Stimulated activated naive CD8-positive, alpha-beta T cell treated with anti-CD3 and anti-CD28 coated beads, Interleukin-15, Interleukin-2, amounts not matched to agents 100 U/mL and 50 U/mL, for 24 hours (primary cell): ENCODE results near the gene ADAMTS16.

ENCODE experiments used
- ATAC-seq: fragments of 150-1000 bp; cut with Tn5 transposase; one replicate; pipeline ENCODE4 v1.10.0; 2021
- DNase-seq: peaks from one replicate; pipeline ENCODE4 v3.0.0; 2021

Gene ADAMTS16

DNA sequence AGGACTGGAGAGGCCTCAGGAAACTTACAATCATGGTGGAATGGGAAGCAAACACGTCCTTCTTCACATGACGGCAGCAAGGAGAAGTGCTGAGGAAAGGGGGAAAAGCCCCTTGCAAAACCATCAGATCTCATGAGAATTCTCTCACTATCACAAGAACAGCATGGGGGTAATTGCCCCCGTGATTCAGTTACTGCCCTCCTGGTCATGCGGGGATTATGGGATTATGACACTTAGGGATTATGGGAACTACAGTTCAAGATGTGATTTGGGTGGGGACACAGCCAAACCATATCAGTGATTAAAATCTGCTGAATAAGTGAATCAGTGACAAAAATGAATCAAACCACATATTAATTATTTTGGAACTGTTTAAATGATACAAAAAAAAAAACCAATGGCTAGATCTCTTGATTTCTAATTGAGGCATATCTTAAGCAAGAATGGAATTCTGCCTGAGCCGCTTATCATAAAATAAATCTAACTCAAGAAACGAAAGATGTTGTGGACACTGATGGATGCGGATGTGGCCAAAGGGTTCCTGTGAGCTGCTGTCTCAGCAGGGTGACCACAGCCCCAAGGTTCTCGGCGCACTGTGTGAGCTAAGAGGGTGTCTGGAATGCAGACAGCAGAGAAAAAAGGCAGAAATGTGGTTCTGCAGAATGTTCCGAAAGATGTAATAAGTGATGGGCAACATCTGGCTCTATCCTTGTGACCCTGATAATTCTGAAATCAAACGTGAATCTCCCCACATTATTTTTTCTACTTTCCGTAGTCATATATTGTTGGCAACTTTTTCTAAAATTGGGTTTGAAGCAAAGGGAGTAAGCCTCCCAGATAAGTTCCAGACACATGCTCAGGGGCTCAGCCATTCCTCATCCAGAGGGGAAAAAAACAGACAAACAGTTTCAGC lies 175.2 kb downstream of the ADAMTS16 start:
- DNase-seq (no peak), ATAC-seq (no peak)

DNA sequence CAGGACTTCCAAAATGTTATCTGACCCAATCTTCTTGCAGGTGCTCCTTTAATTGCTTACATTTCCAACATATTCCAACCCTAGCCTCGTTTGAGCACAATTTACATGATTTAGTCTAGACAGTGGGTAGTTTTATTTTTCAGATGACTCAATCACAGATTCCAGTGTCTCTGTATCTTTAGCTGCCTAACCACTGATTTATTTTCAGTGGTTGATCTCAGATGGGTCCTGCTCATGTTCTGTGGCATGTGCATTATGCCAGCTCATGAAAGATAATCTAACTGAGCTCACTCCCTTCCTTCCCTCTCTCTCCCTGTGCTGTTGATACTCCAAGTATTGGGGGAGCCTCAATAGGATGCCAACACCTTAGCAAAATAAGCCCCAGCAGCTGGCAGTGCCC lies 176.2 kb downstream of the ADAMTS16 start:
- DNase-seq (no peak), ATAC-seq (no peak)

DNA sequence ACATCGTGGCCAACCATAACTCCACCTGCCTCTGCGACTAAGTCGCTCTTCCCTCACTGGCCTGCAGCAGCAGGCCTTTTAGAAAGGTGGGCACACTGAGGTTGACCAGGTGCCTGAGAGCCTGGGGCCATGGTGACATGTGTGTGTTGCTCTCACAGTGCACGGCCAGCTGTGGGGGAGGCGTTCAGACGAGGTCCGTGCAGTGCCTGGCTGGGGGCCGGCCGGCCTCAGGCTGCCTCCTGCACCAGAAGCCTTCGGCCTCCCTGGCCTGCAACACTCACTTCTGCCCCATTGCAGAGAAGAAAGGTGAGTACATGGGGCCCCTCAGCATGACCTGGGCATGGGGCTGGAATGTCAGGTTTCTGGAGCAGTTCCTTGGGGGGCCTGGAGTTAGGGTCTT lies 177.8 kb downstream of the ADAMTS16 start:
- ATAC-seq (no peak), DNase-seq (no peak)

DNA sequence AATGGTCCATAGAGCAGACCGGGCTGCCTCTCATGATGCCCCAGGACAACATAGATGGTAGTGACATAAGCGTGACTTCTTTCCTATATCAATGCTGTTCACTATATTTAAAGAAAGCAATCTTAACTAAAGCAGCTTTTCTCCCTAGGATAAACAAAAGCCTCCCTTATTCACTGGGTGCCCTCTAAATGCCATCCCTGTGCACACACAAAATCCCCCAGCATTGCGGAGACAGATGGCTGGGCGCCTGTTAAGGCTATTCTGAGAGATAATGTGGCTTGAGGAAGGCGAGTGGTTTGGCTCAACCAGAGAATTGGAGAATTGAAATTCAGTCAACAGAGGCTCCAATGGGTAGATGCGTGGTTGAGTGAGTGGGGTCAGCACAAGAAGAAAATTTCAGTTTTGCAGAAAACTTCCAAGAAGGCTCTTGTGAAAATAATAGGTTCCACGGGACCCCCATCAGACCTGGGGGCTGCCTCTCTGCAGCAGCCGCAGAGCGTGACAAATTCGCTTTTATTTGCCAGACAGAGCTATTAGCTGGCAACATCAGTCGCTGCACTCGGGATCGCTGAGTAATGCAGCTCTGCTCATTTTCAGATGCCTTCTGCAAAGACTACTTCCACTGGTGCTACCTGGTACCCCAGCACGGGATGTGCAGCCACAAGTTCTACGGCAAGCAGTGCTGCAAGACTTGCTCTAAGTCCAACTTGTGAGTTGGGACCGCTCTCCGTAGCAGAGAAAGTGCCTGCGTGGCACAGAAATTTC lies 178.5 kb downstream of the ADAMTS16 start:
- DNase-seq (no peak), ATAC-seq (no peak)

DNA sequence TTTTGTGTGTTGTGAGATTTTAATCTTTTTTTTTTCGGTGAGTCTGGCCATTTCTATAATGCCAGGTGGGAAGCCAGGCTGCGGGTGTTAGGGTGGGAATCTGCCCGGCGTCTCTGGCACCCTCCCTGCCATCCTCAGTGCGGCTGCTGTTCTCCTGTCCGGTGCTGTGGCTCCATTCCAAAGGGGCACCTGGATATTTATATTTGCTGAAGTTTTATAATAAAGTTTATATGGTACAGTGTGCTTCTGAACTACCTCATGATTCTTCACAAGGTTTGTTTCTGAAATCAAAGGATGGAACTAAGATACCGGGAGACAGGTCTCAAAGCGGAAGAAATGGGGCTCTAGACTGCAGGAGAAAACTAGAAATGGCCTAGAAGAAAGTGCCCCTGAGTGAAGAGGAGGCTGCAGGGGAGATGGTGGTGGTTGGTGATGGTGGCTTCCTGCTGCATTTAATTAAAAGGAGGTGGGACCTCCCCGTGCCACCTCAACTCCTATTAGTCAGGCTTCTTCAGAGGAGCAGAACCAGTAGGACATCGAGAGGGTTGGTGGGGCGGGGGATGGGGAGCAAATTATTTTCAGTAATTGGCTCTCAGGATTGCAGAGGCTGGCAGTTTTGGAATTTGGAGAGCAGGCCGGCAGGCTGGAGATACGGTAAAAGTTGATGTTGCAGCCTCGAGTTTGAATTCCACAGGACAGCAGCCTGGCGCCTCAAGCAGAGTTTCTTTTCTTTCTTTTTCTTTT lies 180.1 kb downstream of the ADAMTS16 start:
- ATAC-seq (no peak), DNase-seq (no peak)

DNA sequence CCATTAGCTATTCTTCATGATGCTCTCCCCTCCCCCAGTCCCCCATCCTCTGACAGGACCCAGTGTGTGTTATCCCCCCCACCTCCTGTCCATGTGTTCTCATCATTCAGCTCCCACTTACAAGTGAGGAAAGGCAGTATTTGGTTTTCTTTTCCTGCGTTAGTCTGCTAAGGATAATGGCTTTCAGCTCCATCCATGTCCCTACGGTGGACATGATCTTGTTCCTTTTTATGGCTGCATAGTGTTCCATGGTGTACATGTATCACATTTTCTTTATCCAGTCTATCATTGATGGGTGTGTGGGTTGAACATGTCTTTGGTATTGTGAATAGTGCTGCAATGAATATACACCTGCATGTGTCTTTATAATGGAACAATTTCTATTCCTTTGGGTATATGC lies 181.0 kb downstream of the ADAMTS16 start:
- DNase-seq = no peak
- ATAC-seq = no peak

DNA sequence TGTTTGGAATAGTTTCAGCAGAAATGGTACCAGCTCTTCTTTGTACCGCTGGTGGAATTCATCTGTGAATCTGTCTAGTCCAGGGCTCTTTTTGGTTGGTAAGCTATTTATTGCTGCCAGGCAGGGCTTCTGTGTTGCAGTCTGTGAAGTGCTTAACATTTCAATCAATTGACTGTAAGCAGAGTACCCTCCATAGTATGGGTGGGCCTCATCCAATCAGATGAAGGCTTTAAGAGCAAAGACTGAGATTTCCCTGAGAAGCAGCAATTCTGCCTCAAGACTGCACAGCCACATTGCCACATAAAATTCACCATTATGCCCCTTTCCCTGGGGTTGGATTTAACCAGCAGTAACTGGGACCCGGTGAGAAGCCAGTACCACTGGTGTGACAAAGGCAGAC lies 183.4 kb downstream of the ADAMTS16 start:
- DNase-seq (no peak), ATAC-seq (no peak)

DNA sequence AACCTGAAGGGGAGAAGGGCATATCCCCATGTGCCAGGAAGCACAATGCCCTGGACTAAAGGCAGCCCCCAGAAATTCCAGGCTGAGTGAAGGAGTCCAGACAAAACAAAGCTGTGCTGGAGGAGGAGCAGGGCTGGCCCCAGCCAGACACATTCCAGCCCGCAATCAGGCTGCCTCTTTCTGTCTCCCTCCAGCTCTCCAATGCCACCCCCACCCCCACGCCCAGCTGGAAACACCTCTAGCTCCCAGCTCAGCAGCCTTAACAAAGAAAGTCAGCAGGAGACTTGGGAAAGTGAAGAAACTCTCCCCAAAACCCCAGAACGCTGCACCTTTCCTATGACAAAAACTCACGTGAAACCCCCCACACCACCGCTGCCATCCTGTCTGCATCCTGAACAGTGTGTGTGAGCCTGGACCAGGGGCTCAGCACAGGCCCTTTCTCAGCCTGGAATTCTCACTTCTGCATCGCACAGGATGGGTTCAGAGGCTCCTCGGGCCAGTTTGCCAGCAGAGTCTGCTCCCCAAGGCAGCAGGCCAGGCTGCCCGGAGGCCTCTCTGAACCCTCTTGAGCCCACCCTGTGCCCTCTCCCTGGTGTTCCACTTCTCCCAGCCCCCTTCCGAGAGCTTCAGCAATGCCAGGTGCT lies 186.1 kb downstream of the ADAMTS16 start:
- no peak for ATAC-seq

DNA sequence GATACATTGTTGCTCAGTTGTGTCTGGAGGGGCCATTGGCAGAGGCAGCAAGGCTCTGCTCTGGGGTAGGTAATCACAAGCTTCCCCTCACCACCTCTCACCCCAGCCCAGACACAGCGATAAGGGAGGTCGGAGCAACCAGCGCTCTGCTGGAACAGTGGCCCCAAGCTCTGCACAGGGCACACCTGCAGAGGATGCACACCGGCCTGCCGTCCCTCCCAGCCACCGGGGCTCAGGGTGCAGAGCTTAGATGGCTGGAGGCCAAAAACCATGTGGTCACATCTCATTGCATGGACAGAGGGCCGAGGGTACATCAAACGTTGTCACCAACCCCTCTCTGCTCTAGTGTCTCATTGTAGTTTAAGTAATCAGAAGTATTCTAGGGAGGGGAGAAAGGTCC lies 187.0 kb downstream of the ADAMTS16 start:
- no peak for DNase-seq
- ATAC-seq = no peak

More for the DNA sequence above, 186.1 kb downstream of the ADAMTS16 start:
- no peak for DNase-seq

DNA sequence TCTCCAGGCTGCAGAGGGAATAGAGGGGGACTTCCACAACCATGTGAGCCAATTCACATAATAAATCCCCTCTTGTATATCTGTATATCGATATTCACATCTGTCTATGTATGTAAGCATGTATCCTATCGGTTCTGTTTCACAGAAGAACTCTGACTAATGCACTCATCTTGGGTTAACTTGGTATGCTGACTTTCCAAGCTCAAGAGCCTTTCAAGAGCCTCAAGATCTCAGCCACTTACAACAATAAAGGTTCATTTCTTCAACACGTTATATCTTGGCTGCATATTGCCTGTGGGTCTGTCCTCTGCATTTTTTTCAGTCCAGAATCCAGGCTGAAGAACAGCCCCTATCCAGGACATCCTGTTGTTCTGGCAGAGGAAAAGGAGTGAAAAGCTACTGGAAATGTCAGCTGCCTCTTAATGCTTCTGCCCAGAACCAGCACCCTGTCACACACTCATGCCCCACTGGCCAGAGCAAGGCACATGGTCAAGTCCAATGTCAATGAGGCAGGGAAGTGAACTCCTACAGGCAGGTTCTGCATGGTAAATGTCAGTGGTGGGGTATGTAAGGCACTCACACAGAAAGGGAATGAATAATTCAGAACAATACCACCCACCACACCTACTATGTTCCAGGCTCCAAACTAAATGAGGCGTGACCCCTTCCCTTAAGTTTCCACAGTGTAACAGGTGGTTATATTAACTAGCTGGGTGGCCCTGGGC lies 190.8 kb downstream of the ADAMTS16 start:
- ATAC-seq (no peak), DNase-seq (no peak)

DNA sequence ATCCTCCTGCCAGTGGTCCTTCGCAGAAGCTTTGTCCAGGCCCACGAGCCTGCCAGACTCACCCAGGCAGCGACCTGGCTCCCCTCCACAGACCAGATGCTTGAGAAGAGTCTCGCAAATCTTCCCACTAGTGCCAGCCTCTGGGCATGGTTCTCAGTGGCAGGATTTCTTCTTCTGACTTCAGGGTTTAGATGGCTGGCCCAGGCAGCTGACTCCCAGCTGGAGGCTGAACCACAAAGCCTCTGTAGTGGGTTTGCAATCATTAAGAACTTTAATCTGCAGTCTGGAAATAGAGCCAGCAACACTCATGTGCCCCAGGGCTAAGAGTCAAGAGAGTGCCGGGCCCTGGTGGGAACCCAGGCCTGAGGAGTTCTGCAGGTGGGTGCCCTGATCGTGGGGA lies 191.7 kb downstream of the ADAMTS16 start:
- DNase-seq = no peak
- ATAC-seq = no peak

DNA sequence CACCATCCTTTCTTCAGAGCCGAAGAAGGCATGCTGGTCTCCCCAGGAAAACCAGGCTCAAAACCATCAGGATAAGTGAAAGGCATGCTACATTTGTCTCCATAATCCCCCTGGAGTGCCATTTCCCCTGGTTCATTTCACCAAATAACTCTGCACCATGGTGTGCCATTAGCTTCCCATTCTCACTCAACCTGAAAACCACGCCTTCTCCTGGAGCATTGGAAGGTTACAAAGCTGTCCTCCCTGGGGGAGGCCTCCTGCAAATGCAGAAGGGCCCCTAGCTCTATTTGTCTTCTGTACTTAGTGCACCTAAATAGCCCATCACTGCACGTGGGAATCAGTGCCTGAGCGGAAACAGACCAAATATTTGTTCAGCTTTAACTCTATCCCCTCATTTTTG lies 192.2 kb downstream of the ADAMTS16 start:
- DNase-seq = no peak
- no peak for ATAC-seq

DNA sequence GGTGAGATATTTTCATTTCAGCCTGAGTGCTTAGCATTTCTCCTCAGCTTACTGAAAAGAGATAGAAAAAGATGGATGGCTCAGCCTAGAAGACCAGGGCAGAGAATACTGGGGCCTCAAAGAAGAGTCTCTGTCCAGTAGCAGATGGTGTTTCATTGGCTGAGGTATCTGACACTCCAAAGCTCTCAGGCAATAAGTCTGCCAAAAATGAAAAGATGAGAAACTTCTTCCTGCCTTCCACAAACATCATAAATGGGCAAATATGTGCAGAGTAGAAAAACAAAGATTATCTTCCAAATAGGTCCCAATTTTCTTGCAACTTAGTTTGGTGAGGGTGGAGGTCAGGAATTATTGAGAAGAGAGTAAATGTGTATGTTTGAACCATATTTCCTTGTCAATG lies 195.0 kb downstream of the ADAMTS16 start:
- DNase-seq (no peak), ATAC-seq (no peak)

DNA sequence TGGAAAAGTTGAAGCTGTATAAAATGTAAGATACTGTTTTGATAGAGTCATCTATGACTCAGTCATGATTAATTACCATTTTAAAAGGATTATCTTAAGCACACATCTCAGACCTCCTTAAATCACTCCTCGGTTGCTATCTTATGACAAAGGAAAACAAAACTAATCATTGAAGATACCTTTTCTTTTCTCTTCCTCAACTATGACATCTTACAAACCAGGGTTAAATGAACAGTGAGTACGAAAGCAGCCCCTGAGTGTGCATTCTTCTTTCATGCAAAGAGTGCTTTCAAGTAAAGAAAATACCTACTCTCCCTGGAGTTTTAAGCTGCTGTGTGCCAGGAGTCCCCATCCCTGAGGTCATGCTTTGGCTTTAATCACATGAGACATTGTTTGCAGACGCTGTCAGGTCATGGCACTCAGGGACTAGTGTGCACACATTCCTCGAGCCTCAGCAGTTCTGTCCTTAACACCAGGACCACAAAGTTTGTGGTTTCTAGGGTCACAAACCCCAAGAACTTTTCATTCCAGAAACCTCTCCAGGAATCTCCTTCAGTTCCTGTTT lies 195.7 kb downstream of the ADAMTS16 start:
- ATAC-seq = no peak
- no peak for DNase-seq

DNA sequence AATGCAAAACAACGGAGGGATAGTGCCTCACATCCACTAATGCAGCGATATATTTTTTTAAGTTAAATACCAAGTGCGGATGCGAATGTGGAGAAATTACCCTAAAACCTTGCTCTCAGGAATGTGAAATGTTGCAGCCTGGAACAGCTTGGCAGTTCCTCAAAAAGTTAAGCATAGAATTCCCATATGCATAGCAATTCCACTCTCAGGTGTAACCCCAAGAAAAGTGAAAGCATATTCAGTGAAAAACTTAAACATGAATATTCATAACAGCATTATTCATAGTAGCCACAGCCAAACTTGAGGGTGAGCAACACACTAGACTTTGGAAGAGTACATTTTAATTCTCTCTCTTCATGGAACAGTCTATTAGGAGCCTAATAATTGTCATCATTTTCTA lies 199.1 kb downstream of the ADAMTS16 start:
- ATAC-seq (no peak), DNase-seq (no peak)

DNA sequence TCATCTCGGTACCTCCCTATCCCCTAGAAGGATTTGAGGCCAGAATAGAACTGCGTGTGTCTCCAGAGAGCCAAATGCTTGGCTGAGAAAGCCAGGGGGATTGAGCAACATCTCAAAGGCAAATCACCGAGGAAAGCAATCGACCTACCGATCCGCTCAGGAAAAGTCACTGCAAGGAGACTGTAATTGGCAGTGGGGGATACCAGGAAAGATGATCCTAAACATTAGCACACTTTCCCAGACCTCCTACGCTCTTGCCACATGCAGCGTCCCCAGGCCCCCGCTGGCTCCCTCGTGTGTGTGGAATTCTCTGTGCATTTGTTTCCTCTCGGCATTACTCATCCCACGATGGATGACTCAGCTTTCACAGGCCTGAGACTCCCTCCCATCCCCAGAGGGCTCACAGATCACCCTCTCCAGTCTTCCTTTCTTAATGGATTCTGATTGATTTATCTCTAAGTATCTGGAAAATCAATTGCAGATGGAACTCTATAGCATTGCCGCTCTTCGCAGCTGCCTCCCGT lies 200.1 kb downstream of the ADAMTS16 start:
- ATAC-seq (no peak), DNase-seq (no peak)

DNA sequence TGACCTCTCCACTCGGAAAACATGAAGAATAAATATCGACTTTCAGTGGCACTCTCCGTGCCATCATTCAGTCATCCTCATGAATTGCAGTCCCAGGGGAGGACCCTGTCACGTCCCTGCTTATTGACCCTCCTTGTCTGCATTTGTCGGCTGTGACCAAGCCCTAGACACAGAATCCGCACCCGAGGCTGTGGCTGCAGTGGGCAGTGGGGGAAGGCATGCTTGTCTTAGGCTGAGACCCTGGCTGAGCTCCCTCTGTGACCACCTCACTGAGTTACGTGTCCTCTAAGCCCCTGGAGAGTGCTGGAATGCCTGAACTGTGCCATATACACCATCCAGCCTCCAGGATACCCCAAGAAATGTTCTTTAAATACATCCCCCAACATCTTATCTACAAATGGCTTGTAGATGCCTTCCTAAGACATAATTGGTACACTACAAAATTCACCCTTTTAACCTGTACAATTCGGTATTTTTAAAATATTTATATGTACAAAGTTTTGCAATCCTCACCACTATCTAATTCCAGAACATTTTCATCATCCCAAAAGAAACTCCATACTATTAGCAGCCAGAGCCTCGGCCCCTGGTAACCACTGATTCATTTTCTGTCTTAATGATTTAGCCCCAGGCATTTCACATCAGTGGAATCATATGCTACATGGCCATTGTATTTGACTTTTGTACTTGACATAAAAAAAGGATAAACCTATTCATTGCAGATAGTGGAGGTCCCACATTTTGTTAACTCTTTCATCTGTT lies 201.6 kb downstream of the ADAMTS16 start:
- no peak for DNase-seq
- no peak for ATAC-seq

DNA sequence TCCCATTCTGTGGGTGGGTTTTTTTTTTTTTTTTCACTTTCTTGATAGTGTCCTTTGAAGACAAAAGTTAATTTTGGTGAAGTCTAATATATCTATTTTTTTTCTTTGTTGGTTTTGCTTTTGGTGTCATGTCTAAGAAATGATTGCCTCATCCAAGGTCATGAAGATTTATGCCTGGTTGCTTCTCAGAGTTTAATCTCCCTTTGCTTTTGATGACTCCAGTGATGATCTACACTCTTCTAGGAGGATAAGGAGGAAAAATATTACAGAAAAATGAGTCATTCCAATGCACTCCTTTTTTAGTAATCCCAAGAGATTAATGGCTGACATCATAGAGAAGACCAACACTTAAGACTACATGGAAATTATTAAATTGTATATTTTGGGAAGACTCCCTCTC lies 202.7 kb downstream of the ADAMTS16 start:
- no peak for ATAC-seq
- no peak for DNase-seq

DNA sequence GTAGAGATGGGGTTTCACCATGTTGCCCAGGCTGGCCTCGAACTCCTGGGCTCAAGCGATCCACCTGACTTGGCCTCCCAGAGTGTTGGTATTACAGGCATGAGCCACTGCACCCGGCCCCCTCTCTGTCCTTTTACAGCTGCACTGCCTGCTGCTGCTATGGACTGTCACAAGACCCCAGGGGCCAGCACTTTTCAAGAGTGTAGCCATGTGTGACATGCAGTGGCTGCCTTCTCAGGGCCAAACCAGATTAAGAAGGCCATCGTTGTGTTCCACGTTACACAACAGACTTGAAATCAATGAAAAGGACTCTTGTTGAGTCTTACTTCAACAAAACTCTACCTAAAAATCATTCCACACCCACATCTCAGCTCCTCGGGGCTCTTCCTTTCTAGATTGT lies 203.4 kb downstream of the ADAMTS16 start:
- no peak for ATAC-seq
- no peak for DNase-seq

DNA sequence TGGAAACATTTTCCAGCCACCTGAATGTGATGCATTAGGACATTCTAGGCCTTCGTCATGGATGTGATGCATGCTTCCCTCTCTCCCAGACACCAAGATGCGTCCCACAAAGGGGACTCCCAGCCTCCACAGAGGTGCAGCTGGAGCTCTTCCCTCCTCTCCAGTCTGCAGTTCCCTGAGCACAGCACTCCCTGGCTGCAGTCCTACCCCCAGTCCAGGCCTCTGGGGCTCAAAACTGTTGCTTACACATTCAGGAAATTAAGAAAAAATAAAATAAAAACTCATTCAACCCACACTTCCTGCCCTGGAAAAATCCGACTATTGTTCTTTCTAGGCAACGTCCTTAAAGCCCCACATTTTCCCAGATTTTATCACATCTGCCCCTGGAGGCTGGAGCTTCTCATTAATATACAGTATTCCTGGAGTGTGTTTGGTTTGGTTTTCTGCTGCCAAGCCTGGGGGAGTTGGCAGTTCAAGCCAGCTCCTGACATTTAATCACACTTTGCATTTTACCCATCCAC lies 204.0 kb downstream of the ADAMTS16 start:
- DNase-seq (no peak), ATAC-seq (no peak)
